ENCODE data around the gene GALK2. TPM values are rescaled to one million over a fixed set of nuclear protein-coding genes. Genes with fewer than 3 reads are reported as not detected.

GALK2 gene
- 16.7 TPM for total RNA-seq

GRCh38 chr15:49169880-49170597, at the start of gene GALK2:
GALK2 (plus strand) TSS chr15:49170247; CDS start chr15:49170323, 76 bp downstream.
- ATAC-seq, result peak; percentile 99

- no peak for ATAC-seq
These were observed 49.2 kb upstream of the GALK2 start for GRCh38 chr15:49120832-49121231.

- ATAC-seq, result no peak
These were observed 48.1 kb upstream of the GALK2 start for GRCh38 chr15:49121901-49122300.

- no peak for ATAC-seq
These were observed 47.4 kb upstream of the GALK2 start for GRCh38 chr15:49122541-49123062.

GRCh38 chr15:49124371-49124770, 45.7 kb upstream of the GALK2 start:
- no peak for ATAC-seq

GRCh38 chr15:49131403-49131802, 38.6 kb upstream of the GALK2 start:
- ATAC-seq, result no peak

GRCh38 chr15:49134683-49135341, 35.2 kb upstream of the GALK2 start:
- no peak for ATAC-seq

GRCh38 chr15:49135342-49135857, 34.6 kb upstream of the GALK2 start:
- no peak for ATAC-seq

GRCh38 chr15:49135911-49136310, 34.1 kb upstream of the GALK2 start:
- no peak for ATAC-seq

GRCh38 chr15:49137861-49138260, 32.2 kb upstream of the GALK2 start:
- ATAC-seq, result no peak

GRCh38 chr15:49145651-49146609, 24.1 kb upstream of the GALK2 start:
- no peak for ATAC-seq

GRCh38 chr15:49148298-49148697, 21.7 kb upstream of the GALK2 start:
- no peak for ATAC-seq

- no peak for ATAC-seq
These were observed 21.3 kb upstream of the GALK2 start for GRCh38 chr15:49148727-49149126.

GRCh38 chr15:49151831-49152230, 18.2 kb upstream of the GALK2 start:
- ATAC-seq, result no peak

GRCh38 chr15:49152552-49153312, 17.3 kb upstream of the GALK2 start:
- ATAC-seq, result no peak

GRCh38 chr15:49154359-49154758, 15.7 kb upstream of the GALK2 start:
- no peak for ATAC-seq

- ATAC-seq, result no peak
These were observed 15.3 kb upstream of the GALK2 start for GRCh38 chr15:49154799-49155109.

GRCh38 chr15:49155110-49155833, 14.8 kb upstream of the GALK2 start, which contains the start of gene COPS2:
COPS2 (minus strand) TSS chr15:49155599; CDS start chr15:49155578, 21 bp downstream.
- ATAC-seq, result peak; percentile 99

GRCh38 chr15:49155834-49156627, 14.0 kb upstream of the GALK2 start:
- no peak for ATAC-seq

- ATAC-seq, result peak; percentile 57
These were observed 6.4 kb upstream of the GALK2 start for GRCh38 chr15:49163678-49164077.

Measured in esophagus mucosa (tissue), 1 donor.